ENCODE data around the gene C13orf46.

DNA sequence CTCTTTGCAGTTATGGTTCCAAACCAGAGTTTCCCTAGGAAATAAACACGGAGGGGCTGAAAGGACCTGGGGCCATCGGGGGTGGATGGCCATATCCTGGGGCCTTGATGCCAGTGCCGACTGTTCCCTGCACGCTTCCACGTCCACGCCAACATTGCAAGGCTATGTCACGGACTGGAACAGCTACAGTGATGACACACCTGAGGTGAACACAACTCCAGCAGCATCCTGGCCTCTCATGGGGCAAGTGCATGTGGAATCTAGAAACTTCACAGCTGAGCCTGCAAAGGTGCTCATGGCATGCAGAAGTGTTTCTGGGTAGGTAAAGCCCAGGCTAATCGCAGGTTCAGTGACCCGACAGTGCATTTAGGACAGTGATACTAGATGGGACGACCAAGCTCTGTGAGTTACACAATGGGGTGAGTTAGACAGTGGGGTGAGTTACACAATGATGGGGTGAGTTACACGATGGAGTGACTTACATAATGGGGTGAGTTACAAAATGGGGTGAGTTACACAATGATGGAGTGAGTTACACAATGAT lies 58.0 kb downstream of the C13orf46 start:
- no peak for TF ChIP-seq EZH2 (IDR thresholded peaks at IDR 0.05; ENCODE audit: low read length, missing control alignments)
- TF ChIP-seq, protein P1, sequence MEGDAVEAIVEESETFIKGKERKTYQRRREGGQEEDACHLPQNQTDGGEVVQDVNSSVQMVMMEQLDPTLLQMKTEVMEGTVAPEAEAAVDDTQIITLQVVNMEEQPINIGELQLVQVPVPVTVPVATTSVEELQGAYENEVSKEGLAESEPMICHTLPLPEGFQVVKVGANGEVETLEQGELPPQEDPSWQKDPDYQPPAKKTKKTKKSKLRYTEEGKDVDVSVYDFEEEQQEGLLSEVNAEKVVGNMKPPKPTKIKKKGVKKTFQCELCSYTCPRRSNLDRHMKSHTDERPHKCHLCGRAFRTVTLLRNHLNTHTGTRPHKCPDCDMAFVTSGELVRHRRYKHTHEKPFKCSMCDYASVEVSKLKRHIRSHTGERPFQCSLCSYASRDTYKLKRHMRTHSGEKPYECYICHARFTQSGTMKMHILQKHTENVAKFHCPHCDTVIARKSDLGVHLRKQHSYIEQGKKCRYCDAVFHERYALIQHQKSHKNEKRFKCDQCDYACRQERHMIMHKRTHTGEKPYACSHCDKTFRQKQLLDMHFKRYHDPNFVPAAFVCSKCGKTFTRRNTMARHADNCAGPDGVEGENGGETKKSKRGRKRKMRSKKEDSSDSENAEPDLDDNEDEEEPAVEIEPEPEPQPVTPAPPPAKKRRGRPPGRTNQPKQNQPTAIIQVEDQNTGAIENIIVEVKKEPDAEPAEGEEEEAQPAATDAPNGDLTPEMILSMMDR (conservative IDR thresholded peaks at IDR 0.05 in 1 of 2, IDR thresholded peaks at IDR 0.05 in 1 of 2; ENCODE audit: low read depth in 1 of 2, low read length in 2 of 2), result no peak

Measured in fibroblast of lung (primary cell).